ENCODE results near the gene NUDT19. TPM values are rescaled to one million over a fixed set of nuclear protein-coding genes. Genes with fewer than 3 reads are reported as not detected.
"Not testable (repeated sequence)": the region's sequence is repeated elsewhere in the genome, so short reads cannot be mapped to it uniquely, and the experiment has no call there.

The NUDT19 gene
- total RNA-seq, 1 experiment from 2014 or later = 6.1 TPM

DNA sequence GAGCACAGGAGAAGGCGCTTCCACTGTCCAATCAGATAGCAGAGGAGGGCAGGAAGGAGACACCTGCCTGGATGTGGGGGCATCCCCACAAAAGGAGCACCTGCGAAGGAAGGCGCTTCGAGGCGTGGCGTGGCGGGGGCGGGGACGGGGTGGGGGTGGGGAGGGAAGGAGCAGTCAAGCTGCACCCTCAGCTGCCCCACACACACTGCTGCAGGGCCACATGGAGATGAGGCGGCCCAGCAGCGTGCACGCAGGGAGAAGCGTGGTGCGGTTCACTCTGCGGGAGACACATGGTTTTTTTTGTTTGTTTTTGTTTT lies 38.1 kb upstream of the NUDT19 start:
- DNase-seq = no peak
- H3K36me3 Mint-ChIP-seq (ENCODE audit: insufficient read depth in 1 of 3, low read depth in 3 of 3) = peaks cover 14 to 36% (median 27%) of the 10 kb centered on the region in 3 experiments; a peak in 6 of 7 replicates
- H3K4me1 Mint-ChIP-seq = peaks cover 11 to 20% of the 10 kb centered on the region in 2 experiments
- Histone ChIP-seq H3K14ac (ENCODE audit: insufficient read depth, low read length) (no peak overlapping the region), H3K56ac (ENCODE audit: insufficient read length, low read depth, low read length) (no peak overlapping the region), H2BK120ac (ENCODE audit: low read depth, low read length, poor library complexity, severe bottlenecking) (no peak overlapping the region), H4K20me1 (ENCODE audit: control insufficient read depth, insufficient read depth, insufficient read length) (no peaks in the 10 kb centered on the region), H3K27me3 (ENCODE audit: insufficient read depth, low read length) (no peaks in the 10 kb centered on the region), H2BK20ac (ENCODE audit: low read depth, low read length, poor library complexity, severe bottlenecking) (no peak overlapping the region), H2BK15ac (ENCODE audit: low read depth, low read length) (no peak overlapping the region), H2AK5ac (ENCODE audit: insufficient read length, low read length) (no peak overlapping the region), H3K23ac (ENCODE audit: insufficient read length, low read depth, low read length) (no peak overlapping the region), H2BK5ac (ENCODE audit: insufficient read length, low read length) (no peak overlapping the region), H3K27ac (ENCODE audit: insufficient read length, low read depth, low read length) (no peak overlapping the region), H4K91ac (ENCODE audit: insufficient read length, low read depth, low read length) (no peak overlapping the region), H3K4ac (ENCODE audit: low read depth, low read length) (no peak overlapping the region), H3K79me1 (ENCODE audit: insufficient read depth, low read depth, low read length, poor library complexity, severe bottlenecking) (no peaks in the 10 kb centered on the region), H2AFZ (ENCODE audit: low read length) (no peak overlapping the region), H3T11ph (ENCODE audit: low read length) (no peak overlapping the region), H4K8ac (replicated peaks; ENCODE audit: insufficient read length, low read depth, low read length) (no peak overlapping the region), H3K9me3 (ENCODE audit: control insufficient read depth, low read depth, low read length) (no peaks in the 10 kb centered on the region), H4K5ac (ENCODE audit: insufficient read length, low read depth, low read length) (no peak overlapping the region), H3K9ac (ENCODE audit: extremely low read depth, insufficient read length, low read length) (no peak overlapping the region), H3K18ac (ENCODE audit: insufficient read length, low read depth, low read length) (no peak overlapping the region), H3K4me2 (ENCODE audit: insufficient read depth, insufficient read length, low read length) (no peak overlapping the region), H2BK12ac (ENCODE audit: insufficient read length, low read depth, low read length) (no peak overlapping the region), H3K23me2 (ENCODE audit: insufficient read length, low read depth, low read length, poor library complexity, severe bottlenecking) (no peaks in the 10 kb centered on the region), H3K79me2 (ENCODE audit: insufficient read depth, low read length) (no peaks in the 10 kb centered on the region), H3K4me1 (ENCODE audit: insufficient read depth, low read length) (no peaks in the 10 kb centered on the region; the same call in 1 of the 2 replicates)
- H3K27me3 Mint-ChIP-seq (ENCODE audit: low read depth) = no peaks in the 10 kb centered on the region
- H3K4me3 Mint-ChIP-seq = no peak overlapping the region
- H3K9me3 Mint-ChIP-seq = no peaks in the 10 kb centered on the region
- H3K27ac Mint-ChIP-seq = peak overlapping the region in 2 of 3 experiments; percentile 78 to 83; a peak in 3 of 7 replicates
- TF ChIP-seq, protein P1, sequence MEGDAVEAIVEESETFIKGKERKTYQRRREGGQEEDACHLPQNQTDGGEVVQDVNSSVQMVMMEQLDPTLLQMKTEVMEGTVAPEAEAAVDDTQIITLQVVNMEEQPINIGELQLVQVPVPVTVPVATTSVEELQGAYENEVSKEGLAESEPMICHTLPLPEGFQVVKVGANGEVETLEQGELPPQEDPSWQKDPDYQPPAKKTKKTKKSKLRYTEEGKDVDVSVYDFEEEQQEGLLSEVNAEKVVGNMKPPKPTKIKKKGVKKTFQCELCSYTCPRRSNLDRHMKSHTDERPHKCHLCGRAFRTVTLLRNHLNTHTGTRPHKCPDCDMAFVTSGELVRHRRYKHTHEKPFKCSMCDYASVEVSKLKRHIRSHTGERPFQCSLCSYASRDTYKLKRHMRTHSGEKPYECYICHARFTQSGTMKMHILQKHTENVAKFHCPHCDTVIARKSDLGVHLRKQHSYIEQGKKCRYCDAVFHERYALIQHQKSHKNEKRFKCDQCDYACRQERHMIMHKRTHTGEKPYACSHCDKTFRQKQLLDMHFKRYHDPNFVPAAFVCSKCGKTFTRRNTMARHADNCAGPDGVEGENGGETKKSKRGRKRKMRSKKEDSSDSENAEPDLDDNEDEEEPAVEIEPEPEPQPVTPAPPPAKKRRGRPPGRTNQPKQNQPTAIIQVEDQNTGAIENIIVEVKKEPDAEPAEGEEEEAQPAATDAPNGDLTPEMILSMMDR (conservative IDR thresholded peaks at IDR 0.05) = no peak
- WGBS (ENCODE audit: extremely low coverage, insufficient read length, low lambda C conversion rate) = no CpG with 5 or more reads among the region's 15 CpGs

DNA sequence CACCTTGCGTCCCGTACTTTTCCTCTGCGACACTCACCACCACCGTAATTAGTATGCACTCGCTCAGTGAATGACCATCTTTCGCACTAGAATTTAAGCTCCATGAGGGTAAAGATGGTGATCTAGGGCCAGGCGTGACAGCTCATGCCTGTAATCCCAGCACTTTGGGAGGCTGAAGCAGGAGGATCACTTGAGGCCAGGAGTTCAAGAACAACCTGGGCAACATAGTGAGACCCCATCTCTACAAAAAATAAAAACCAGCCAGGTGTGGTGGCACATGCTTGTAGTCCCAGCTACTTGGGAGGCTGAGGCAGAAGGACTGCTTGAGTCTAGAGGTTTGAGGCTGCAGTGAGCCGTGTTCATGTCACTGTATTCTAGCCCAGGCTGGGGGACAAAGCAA lies 35.2 kb upstream of the NUDT19 start:
- H3K4me1 ChIP-seq (ENCODE audit: insufficient read depth, low read length); H3K4me2 ChIP-seq (ENCODE audit: insufficient read depth, insufficient read length, low read length); H3K27me3 Mint-ChIP-seq (ENCODE audit: low read depth); H4K91ac ChIP-seq (ENCODE audit: insufficient read length, low read depth, low read length); H2BK15ac ChIP-seq (ENCODE audit: low read depth, low read length); H3T11ph ChIP-seq (ENCODE audit: low read length); H3K18ac ChIP-seq (ENCODE audit: insufficient read length, low read depth, low read length); H3K27ac ChIP-seq (ENCODE audit: insufficient read length, low read depth, low read length); H2BK120ac ChIP-seq (ENCODE audit: low read depth, low read length, poor library complexity, severe bottlenecking); H3K9me3 Mint-ChIP-seq; H3K56ac ChIP-seq (ENCODE audit: insufficient read length, low read depth, low read length); H2AK5ac ChIP-seq (ENCODE audit: insufficient read length, low read length); H3K23ac ChIP-seq (ENCODE audit: insufficient read length, low read depth, low read length); H3K4me3 Mint-ChIP-seq; H3K4ac ChIP-seq (ENCODE audit: low read depth, low read length); H3K14ac ChIP-seq (ENCODE audit: insufficient read depth, low read length); H2BK20ac ChIP-seq (ENCODE audit: low read depth, low read length, poor library complexity, severe bottlenecking); DNase-seq; H3K79me1 ChIP-seq (ENCODE audit: insufficient read depth, low read depth, low read length, poor library complexity, severe bottlenecking); H3K9ac ChIP-seq (ENCODE audit: extremely low read depth, insufficient read length, low read length); H2BK5ac ChIP-seq (ENCODE audit: insufficient read length, low read length); H2BK12ac ChIP-seq (ENCODE audit: insufficient read length, low read depth, low read length); H3K23me2 ChIP-seq (ENCODE audit: insufficient read length, low read depth, low read length, poor library complexity, severe bottlenecking); H4K5ac ChIP-seq (ENCODE audit: insufficient read length, low read depth, low read length); H3K9me3 ChIP-seq (ENCODE audit: control insufficient read depth, low read depth, low read length); H4K8ac ChIP-seq (replicated peaks; ENCODE audit: insufficient read length, low read depth, low read length); H3K27me3 ChIP-seq (ENCODE audit: insufficient read depth, low read length); H3K27ac Mint-ChIP-seq; H2AFZ ChIP-seq (ENCODE audit: low read length); H4K20me1 ChIP-seq (ENCODE audit: control insufficient read depth, insufficient read depth, insufficient read length); H3K79me2 ChIP-seq (ENCODE audit: insufficient read depth, low read length): not testable (repeated sequence)
- no CpG with 5 or more reads among the region's 8 CpGs for WGBS (ENCODE audit: extremely low coverage, insufficient read length, low lambda C conversion rate)
- H3K36me3 Mint-ChIP-seq (ENCODE audit: insufficient read depth in 1 of 3, low read depth in 3 of 3) = peaks cover 4 to 28% (median 15%) of the 10 kb centered on the region in 3 experiments; a peak in 6 of 7 replicates
- peaks cover 11 to 20% of the 10 kb centered on the region in 2 experiments for H3K4me1 Mint-ChIP-seq
